HFF-Myc (cell line): ENCODE measurements around the gene DPPA4.

Experiments used
- DNase-seq: peaks from one replicate; pipeline ENCODE4 v3.0.0-alpha.2; 2011; ENCODE audit warnings: low read depth; ENCODE audit errors: extremely low read depth
- H3K4me3 ChIP-seq: replicated peaks from 2 replicates; pipeline ENCODE4 v1.5.1; 2011; ENCODE audit warnings: low read depth, mild to moderate bottlenecking, control low read depth, low read length
- CTCF ChIP-seq: IDR thresholded peaks from 2 replicates; pipeline ENCODE4 v1.5.1; 2012; ENCODE audit warnings: mild to moderate bottlenecking, low read depth, low read length, control low read depth; ENCODE audit errors: missing control alignments

DPPA4 gene

GRCh38 chr3:109355625-109356441 lies 18.5 kb upstream of the DPPA4 start:
- H3K4me3 ChIP-seq, result no peak overlapping the region
- no peak for DNase-seq

GRCh38 chr3:109353057-109353456 lies 15.7 kb upstream of the DPPA4 start:
- DNase-seq, result no peak
- no peak overlapping the region for H3K4me3 ChIP-seq
- TF ChIP-seq CTCF, result no peak

More at GRCh38 chr3:109355625-109356441, 18.5 kb upstream of the DPPA4 start:
- no peak for TF ChIP-seq CTCF

GRCh38 chr3:109351231-109351630 lies 13.9 kb upstream of the DPPA4 start:
- no peak overlapping the region for H3K4me3 ChIP-seq
- no peak for DNase-seq
- no peak for TF ChIP-seq CTCF

GRCh38 chr3:109346770-109347295 lies 9.5 kb upstream of the DPPA4 start:
- DNase-seq, result no peak
- H3K4me3 ChIP-seq, result no peak overlapping the region

GRCh38 chr3:109346099-109346498 lies 8.8 kb upstream of the DPPA4 start:
- DNase-seq, result no peak
- no peak for TF ChIP-seq CTCF
- no peak overlapping the region for H3K4me3 ChIP-seq

More at GRCh38 chr3:109346770-109347295, 9.5 kb upstream of the DPPA4 start:
- no peak for TF ChIP-seq CTCF

GRCh38 chr3:109339714-109340648 lies 2.6 kb upstream of the DPPA4 start:
- no peak overlapping the region for H3K4me3 ChIP-seq
- DNase-seq, result no peak
- no peak for TF ChIP-seq CTCF
